ENCODE results near the gene SCAF4. TPM values are rescaled to one million over a fixed set of nuclear protein-coding genes. Genes with fewer than 3 reads are reported as not detected.
"Not testable (repeated sequence)": the region's sequence is repeated elsewhere in the genome, so short reads cannot be mapped to it uniquely, and the experiment has no call there.

SCAF4 gene
- total RNA-seq, 1 donor from 2014 or later, result 15.3 TPM

DNA sequence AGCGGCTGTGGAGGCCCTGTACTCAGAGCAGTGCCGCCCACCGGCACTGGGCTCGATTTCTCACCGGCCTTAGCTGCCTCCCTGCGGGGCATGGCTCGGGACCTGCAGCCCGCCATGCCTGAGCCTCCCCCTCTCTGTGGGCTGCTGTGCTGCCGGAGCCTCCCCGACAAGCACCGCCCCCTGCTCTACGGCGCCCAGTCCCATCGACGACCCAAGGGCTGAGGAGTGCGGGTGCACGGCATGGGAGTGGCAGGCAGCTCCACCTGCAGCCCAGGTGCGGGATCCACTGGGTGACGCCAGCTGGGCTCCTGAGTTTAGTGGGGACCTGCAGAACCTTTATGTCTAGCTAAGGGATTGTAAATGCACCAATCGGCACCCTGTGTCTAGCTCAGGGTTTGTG, 77.6 kb downstream of the SCAF4 start:
- no peak for DNase-seq
- H3K4me3 ChIP-seq, result no peak overlapping the region
- intact Hi-C loops (cut with micrococcal nuclease), result no loop called here
- H3K27ac ChIP-seq (replicated peaks), result no peak overlapping the region
- H3K9me3 ChIP-seq (replicated peaks), result peaks cover 6% of the 10 kb centered on the region
- peaks cover 6% of the 10 kb centered on the region for H3K4me1 ChIP-seq
- H3K36me3 ChIP-seq, result no peaks in the 10 kb centered on the region
- no peaks in the 10 kb centered on the region for H3K27me3 ChIP-seq (ENCODE audit: low read depth)
- TF ChIP-seq, protein P1, sequence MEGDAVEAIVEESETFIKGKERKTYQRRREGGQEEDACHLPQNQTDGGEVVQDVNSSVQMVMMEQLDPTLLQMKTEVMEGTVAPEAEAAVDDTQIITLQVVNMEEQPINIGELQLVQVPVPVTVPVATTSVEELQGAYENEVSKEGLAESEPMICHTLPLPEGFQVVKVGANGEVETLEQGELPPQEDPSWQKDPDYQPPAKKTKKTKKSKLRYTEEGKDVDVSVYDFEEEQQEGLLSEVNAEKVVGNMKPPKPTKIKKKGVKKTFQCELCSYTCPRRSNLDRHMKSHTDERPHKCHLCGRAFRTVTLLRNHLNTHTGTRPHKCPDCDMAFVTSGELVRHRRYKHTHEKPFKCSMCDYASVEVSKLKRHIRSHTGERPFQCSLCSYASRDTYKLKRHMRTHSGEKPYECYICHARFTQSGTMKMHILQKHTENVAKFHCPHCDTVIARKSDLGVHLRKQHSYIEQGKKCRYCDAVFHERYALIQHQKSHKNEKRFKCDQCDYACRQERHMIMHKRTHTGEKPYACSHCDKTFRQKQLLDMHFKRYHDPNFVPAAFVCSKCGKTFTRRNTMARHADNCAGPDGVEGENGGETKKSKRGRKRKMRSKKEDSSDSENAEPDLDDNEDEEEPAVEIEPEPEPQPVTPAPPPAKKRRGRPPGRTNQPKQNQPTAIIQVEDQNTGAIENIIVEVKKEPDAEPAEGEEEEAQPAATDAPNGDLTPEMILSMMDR (IDR thresholded peaks at IDR 0.05; ENCODE audit: borderline replicate concordance), result no peak

DNA sequence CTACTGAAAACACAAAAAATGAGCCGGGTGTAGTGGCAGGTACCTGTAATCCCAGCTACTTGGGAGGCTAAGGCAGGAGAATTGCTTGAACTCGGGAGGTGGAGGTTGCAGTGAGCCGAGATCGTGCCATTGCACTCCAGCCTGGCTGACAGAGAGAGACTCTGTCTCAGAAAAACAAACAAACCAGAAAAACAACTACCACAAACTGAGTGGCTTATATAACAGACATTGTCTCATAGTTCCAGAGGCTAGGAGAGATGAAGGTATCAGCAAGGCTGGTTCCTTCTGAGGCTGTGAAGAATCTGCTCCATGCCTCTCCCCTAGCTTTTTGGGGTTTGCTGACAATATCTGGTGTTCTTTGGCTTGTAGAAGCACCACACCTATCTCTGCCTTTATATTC, 80.4 kb downstream of the SCAF4 start:
- H3K36me3 ChIP-seq; H3K27me3 ChIP-seq (ENCODE audit: low read depth); H3K27ac ChIP-seq (replicated peaks); H3K4me1 ChIP-seq; H3K9me3 ChIP-seq (replicated peaks); H3K4me3 ChIP-seq; intact Hi-C loops (cut with micrococcal nuclease); DNase-seq: not testable (repeated sequence)

DNA sequence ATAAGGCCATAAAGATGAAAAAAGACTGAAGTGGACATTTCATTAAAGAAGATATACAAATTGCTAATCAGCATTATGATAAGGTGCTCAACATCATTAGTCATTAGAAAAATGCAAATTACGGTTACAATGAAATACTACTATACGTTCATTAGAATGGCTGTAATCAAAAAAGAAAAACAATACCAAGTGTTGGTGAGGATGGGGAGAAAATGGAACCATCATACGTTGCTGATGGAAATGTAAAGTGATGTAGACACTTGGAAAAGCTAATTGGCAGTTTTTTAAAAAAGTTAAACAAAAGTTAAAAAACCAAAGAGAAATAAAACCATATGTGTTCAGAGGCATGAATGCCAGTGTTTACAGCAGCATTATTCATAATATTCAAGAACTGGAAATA, 81.0 kb downstream of the SCAF4 start:
- no peak overlapping the region for H3K27ac ChIP-seq (replicated peaks)
- no peaks in the 10 kb centered on the region for H3K4me1 ChIP-seq
- intact Hi-C loops (cut with micrococcal nuclease), result no loop called here
- TF ChIP-seq, protein P1 (IDR thresholded peaks at IDR 0.05; ENCODE audit: borderline replicate concordance), result no peak
- no peaks in the 10 kb centered on the region for H3K27me3 ChIP-seq (ENCODE audit: low read depth)
- no peaks in the 10 kb centered on the region for H3K36me3 ChIP-seq
- no peak overlapping the region for H3K4me3 ChIP-seq
- no peak for DNase-seq
- peaks cover 6% of the 10 kb centered on the region for H3K9me3 ChIP-seq (replicated peaks)

DNA sequence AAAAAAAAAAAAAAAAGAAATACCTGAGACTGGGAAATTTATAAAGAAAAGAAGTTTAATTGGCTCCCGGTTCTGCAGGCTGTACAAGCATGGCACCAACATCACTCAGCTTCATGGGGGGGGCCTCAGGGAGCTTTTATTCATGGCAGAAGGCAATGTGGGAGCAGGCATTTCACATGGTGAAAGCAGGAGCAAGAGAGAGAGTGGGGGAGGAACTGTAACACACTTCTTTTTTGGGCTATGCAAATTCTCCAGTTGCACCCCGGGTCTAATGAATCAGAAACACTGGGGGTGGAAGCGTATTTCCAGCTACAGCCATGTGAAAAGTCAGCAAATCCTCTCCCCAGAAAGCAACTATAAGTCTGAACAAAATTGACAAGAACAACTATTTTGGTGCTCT, 84.3 kb downstream of the SCAF4 start:
- H3K4me3 ChIP-seq, result no peak overlapping the region
- TF ChIP-seq, protein P1 (IDR thresholded peaks at IDR 0.05; ENCODE audit: borderline replicate concordance), result no peak
- H3K4me1 ChIP-seq, result no peaks in the 10 kb centered on the region
- H3K36me3 ChIP-seq, result no peaks in the 10 kb centered on the region
- intact Hi-C loops (cut with micrococcal nuclease), result no loop called here
- no peaks in the 10 kb centered on the region for H3K27me3 ChIP-seq (ENCODE audit: low read depth)
- peaks cover 6% of the 10 kb centered on the region for H3K9me3 ChIP-seq (replicated peaks)
- no peak for DNase-seq
- H3K27ac ChIP-seq (replicated peaks), result no peak overlapping the region

GRCh38 chr21:31644643-31645042, 87.3 kb downstream of the SCAF4 start:
- TF ChIP-seq, protein P1 (IDR thresholded peaks at IDR 0.05; ENCODE audit: borderline replicate concordance), result no peak
- no peak overlapping the region for H3K4me3 ChIP-seq
- no peaks in the 10 kb centered on the region for H3K27me3 ChIP-seq (ENCODE audit: low read depth)
- no peak overlapping the region for H3K27ac ChIP-seq (replicated peaks)
- no peaks in the 10 kb centered on the region for H3K4me1 ChIP-seq
- no peak for DNase-seq
- intact Hi-C loops (cut with micrococcal nuclease), result no loop called here
- H3K9me3 ChIP-seq (replicated peaks), result no peaks in the 10 kb centered on the region
- H3K36me3 ChIP-seq, result no peaks in the 10 kb centered on the region

DNA sequence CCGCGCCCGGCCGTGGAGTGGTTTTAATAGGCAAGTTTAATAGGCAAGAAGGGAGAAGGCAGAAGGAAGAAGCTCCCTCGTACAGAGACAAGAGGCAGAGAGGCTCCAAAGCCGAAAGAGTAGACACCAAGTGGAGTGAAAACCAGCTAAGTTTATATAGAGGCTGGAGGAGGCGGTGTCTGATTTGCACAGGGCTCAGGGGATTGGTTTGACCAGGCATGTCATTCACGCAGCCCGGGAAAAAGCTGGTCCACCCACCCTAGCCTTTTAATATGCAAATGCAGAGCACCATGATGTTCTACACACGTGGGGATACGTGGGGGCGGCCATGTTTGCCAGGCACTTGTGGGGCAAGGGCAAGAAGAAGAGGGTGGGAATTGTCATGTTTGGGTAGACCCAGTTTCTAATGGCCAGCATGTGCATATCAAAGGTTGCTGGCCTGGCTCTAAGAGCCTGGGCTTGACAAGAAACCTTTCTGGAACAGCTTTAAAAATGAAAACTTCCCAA, 90.4 kb downstream of the SCAF4 start:
- Histone ChIP-seq H3K9me3 (replicated peaks) (peaks cover 12% of the 10 kb centered on the region), H3K4me1 (no peaks in the 10 kb centered on the region), H3K4me3 (no peak overlapping the region), H3K36me3 (no peaks in the 10 kb centered on the region), H3K27ac (replicated peaks) (no peak overlapping the region), H3K27me3 (ENCODE audit: low read depth) (no peaks in the 10 kb centered on the region)
- TF ChIP-seq, protein P1 (IDR thresholded peaks at IDR 0.05; ENCODE audit: borderline replicate concordance), result no peak
- no peak for DNase-seq
- intact Hi-C loops (cut with micrococcal nuclease), result no loop called here
